HEK293 (cell line): Measurements from ENCODE around the gene SET.
A peak's percentile ranks its signal among the peaks of the same experiment; 100 is the strongest.

Experiments
- EGR2 ChIP-seq: fragments of 450-650 bp; formaldehyde crosslinking; IDR thresholded peaks from 2 replicates; pipeline ENCODE4 v1.5.1; 2016; ENCODE audit warnings: low read depth, missing biosample characterization, missing genetic modification characterization
- ELK4 ChIP-seq: IDR thresholded peaks from 2 replicates; pipeline ENCODE4 v1.6.1; 2011; ENCODE audit warnings: mild to moderate bottlenecking, low read depth, low read length, borderline replicate concordance
- GLIS1 ChIP-seq: fragments of 450-650 bp; formaldehyde crosslinking; IDR thresholded peaks from 2 replicates; pipeline ENCODE4 v1.5.1; 2016; ENCODE audit warnings: missing biosample characterization, missing genetic modification characterization
- SCRT2 ChIP-seq: fragments of 450-650 bp; formaldehyde crosslinking; IDR thresholded peaks from 2 replicates; pipeline ENCODE4 v1.5.1; 2016; ENCODE audit warnings: missing biosample characterization, missing genetic modification characterization
- TCF7L2 ChIP-seq: IDR thresholded peaks from 2 replicates; pipeline ENCODE4 v1.6.1; 2011; ENCODE audit warnings: low read depth, mild to moderate bottlenecking, inconsistent platforms, low read length, moderate library complexity, borderline replicate concordance
- ZNF10 ChIP-seq: fragments of 450-650 bp; formaldehyde crosslinking; IDR thresholded peaks from 2 replicates; pipeline ENCODE4 v1.5.1; 2017; ENCODE audit warnings: missing biosample characterization, missing genetic modification characterization
- ZNF121 ChIP-seq: fragments of 450-650 bp; formaldehyde crosslinking; IDR thresholded peaks from 2 replicates; pipeline ENCODE4 v1.5.1; 2016; ENCODE audit warnings: missing biosample characterization, missing genetic modification characterization
- ZNF138 ChIP-seq: fragments of 450-650 bp; formaldehyde crosslinking; IDR thresholded peaks from 2 replicates; pipeline ENCODE4 v1.5.1; 2016; ENCODE audit warnings: missing biosample characterization, missing genetic modification characterization, borderline replicate concordance
- ZNF146 ChIP-seq: fragments of 450-650 bp; formaldehyde crosslinking; IDR thresholded peaks from 2 replicates; pipeline ENCODE4 v1.5.1; 2016; ENCODE audit warnings: missing biosample characterization, missing genetic modification characterization
- ZNF19 ChIP-seq: fragments of 450-650 bp; formaldehyde crosslinking; IDR thresholded peaks from 2 replicates; pipeline ENCODE4; 2016; ENCODE audit warnings: missing biosample characterization, missing genetic modification characterization, low read depth
- ZNF202 ChIP-seq: fragments of 450-650 bp; formaldehyde crosslinking; IDR thresholded peaks from 2 replicates; pipeline ENCODE4 v1.5.1; 2016; ENCODE audit warnings: missing biosample characterization, missing genetic modification characterization, borderline replicate concordance
- ZNF223 ChIP-seq: fragments of 450-650 bp; formaldehyde crosslinking; IDR thresholded peaks from 2 replicates; pipeline ENCODE4 v1.5.1; 2016; ENCODE audit warnings: missing biosample characterization, missing genetic modification characterization
- ZNF341 ChIP-seq: fragments of 450-650 bp; formaldehyde crosslinking; IDR thresholded peaks from 2 replicates; pipeline ENCODE4; 2016; ENCODE audit warnings: low read depth, missing biosample characterization, missing genetic modification characterization
- ZNF354C ChIP-seq: fragments of 450-650 bp; formaldehyde crosslinking; IDR thresholded peaks from 2 replicates; pipeline ENCODE4 v1.5.1; 2016; ENCODE audit warnings: missing biosample characterization, missing genetic modification characterization, low read depth, borderline replicate concordance
- ZNF391 ChIP-seq: fragments of 450-650 bp; formaldehyde crosslinking; IDR thresholded peaks from 2 replicates; pipeline ENCODE4 v1.5.1; 2016; ENCODE audit warnings: low read depth, missing biosample characterization, missing genetic modification characterization, borderline replicate concordance
- ZNF501 ChIP-seq: fragments of 450-650 bp; formaldehyde crosslinking; IDR thresholded peaks from 2 replicates; pipeline ENCODE4 v1.5.1; 2016; ENCODE audit warnings: missing biosample characterization, missing genetic modification characterization
- ZNF544 ChIP-seq: fragments of 450-650 bp; formaldehyde crosslinking; IDR thresholded peaks from 2 replicates; pipeline ENCODE4 v1.5.0; 2017; ENCODE audit warnings: missing biosample characterization, missing genetic modification characterization
- ZNF560 ChIP-seq: fragments of 450-650 bp; formaldehyde crosslinking; IDR thresholded peaks from 2 replicates; pipeline ENCODE4 v1.5.1; 2017; ENCODE audit warnings: missing biosample characterization, missing genetic modification characterization, borderline replicate concordance
- ZNF571 ChIP-seq: fragments of 450-650 bp; formaldehyde crosslinking; IDR thresholded peaks from 2 replicates; pipeline ENCODE4 v1.5.0; 2017; ENCODE audit warnings: missing biosample characterization, missing genetic modification characterization
- ZNF610 ChIP-seq: fragments of 450-650 bp; formaldehyde crosslinking; IDR thresholded peaks from 2 replicates; pipeline ENCODE4 v1.5.1; 2016; ENCODE audit warnings: missing biosample characterization, missing genetic modification characterization, borderline replicate concordance
- ZNF626 ChIP-seq: fragments of 450-650 bp; sonication (Bioruptor Pico); formaldehyde crosslinking; IDR thresholded peaks from 2 replicates; pipeline ENCODE4 v1.5.1; 2018; ENCODE audit warnings: missing biosample characterization, missing genetic modification characterization, inconsistent platforms
- ZNF701 ChIP-seq: fragments of 450-650 bp; formaldehyde crosslinking; IDR thresholded peaks from 2 replicates; pipeline ENCODE4 v1.5.1; 2016; ENCODE audit warnings: missing biosample characterization, missing genetic modification characterization
- ZNF768 ChIP-seq: fragments of 450-650 bp; formaldehyde crosslinking; IDR thresholded peaks from 2 replicates; pipeline ENCODE4 v1.5.1; 2018; ENCODE audit warnings: missing biosample characterization, mild to moderate bottlenecking, missing genetic modification characterization
- ZSCAN30 ChIP-seq: fragments of 450-650 bp; IDR thresholded peaks from 2 replicates; pipeline ENCODE4 v1.5.1; 2018; ENCODE audit warnings: missing biosample characterization, mild to moderate bottlenecking, missing genetic modification characterization, moderate library complexity
- TF ChIP-seq, protein P1 (sequence below): fragments of 450-650 bp; formaldehyde crosslinking; IDR thresholded peaks from 2 replicates; pipeline ENCODE4 v1.5.0; 2017; ENCODE audit warnings: missing biosample characterization, missing genetic modification characterization, borderline replicate concordance
- TF ChIP-seq, protein P2 (sequence below): fragments of 450-650 bp; formaldehyde crosslinking; IDR thresholded peaks from 2 replicates; pipeline ENCODE4 v1.5.1; 2016; ENCODE audit warnings: missing biosample characterization, missing genetic modification characterization
- TF ChIP-seq, protein P3 (sequence below): fragments of 450-650 bp; formaldehyde crosslinking; conservative IDR thresholded peaks from 2 replicates; pipeline ENCODE4 v1.5.1; 2016; ENCODE audit warnings: low read depth, missing biosample characterization, missing genetic modification characterization
- TF ChIP-seq, protein P4 (sequence below): fragments of 450-650 bp; formaldehyde crosslinking; IDR thresholded peaks from 2 replicates; pipeline ENCODE4 v1.5.1; 2017; ENCODE audit warnings: missing biosample characterization, missing genetic modification characterization

The SET gene

DNA sequence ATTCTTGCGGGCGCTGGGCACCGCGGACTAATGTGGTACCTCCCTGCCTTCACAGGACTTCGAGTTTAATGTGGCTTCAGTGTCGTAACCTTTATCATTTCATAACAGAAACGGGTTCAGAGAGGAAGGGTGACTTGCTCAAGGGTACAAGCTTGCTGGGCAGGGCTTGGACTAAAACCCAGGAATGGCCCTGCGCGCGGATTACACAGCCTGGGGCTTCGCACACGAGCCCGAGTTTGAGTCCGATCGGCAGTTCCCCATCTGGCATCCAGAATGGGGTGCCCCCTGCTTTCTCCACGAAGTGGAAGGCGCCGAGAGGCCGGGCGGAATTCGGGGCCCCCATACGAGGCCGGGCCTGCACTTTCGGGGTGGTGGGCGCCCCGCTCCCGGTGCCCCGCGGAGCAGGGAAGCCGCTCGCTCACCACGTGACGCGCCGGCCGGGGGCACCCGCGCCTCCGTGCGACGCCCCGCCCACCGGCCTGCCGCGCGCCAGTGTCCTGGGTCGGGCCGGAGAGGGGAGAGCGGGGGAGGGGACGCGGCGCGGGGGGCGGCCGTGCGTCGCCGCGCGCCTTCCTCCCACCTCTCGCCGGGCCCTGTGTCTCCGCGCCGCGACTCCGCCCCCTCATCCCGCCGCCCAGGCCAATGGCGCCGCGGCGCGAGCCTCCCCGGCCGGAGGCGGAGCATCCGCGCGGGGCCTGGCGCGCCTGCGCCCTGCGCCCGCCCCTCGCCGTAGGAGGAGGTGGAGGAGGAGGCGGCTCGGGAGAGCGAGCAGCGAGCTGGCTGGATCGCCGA, at the start of gene SET (continued):
- TF ChIP-seq, protein P1, sequence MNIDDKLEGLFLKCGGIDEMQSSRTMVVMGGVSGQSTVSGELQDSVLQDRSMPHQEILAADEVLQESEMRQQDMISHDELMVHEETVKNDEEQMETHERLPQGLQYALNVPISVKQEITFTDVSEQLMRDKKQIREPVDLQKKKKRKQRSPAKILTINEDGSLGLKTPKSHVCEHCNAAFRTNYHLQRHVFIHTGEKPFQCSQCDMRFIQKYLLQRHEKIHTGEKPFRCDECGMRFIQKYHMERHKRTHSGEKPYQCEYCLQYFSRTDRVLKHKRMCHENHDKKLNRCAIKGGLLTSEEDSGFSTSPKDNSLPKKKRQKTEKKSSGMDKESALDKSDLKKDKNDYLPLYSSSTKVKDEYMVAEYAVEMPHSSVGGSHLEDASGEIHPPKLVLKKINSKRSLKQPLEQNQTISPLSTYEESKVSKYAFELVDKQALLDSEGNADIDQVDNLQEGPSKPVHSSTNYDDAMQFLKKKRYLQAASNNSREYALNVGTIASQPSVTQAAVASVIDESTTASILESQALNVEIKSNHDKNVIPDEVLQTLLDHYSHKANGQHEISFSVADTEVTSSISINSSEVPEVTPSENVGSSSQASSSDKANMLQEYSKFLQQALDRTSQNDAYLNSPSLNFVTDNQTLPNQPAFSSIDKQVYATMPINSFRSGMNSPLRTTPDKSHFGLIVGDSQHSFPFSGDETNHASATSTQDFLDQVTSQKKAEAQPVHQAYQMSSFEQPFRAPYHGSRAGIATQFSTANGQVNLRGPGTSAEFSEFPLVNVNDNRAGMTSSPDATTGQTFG (tag by site-specific recombination), result no peak
- no peak for TF ChIP-seq ZNF571 (tag by site-specific recombination)
- peak; percentile 65; the same call in 1 of the 2 replicates for TF ChIP-seq ZNF610 (tag by site-specific recombination)
- TF ChIP-seq ZNF626, result no peak
- TF ChIP-seq ZNF121, result no peak
- TF ChIP-seq, protein P2, sequence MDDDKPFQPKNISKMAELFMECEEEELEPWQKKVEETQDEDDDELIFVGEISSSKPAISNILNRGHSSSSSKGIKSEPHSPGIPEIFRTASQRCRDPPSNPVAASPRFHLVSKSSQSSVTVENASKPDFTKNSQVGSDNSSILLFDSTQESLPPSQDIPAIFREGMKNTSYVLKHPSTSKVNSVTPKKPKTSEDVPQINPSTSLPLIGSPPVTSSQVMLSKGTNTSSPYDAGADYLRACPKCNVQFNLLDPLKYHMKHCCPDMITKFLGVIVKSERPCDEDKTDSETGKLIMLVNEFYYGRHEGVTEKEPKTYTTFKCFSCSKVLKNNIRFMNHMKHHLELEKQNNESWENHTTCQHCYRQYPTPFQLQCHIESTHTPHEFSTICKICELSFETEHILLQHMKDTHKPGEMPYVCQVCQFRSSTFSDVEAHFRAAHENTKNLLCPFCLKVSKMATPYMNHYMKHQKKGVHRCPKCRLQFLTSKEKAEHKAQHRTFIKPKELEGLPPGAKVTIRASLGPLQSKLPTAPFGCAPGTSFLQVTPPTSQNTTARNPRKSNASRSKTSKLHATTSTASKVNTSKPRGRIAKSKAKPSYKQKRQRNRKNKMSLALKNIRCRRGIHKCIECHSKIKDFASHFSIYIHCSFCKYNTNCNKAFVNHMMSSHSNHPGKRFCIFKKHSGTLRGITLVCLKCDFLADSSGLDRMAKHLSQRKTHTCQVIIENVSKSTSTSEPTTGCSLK (tag by site-specific recombination), result no peak
- no peak for TF ChIP-seq ZNF544 (tag by site-specific recombination)
- TF ChIP-seq ZNF501 (tag by site-specific recombination), result peak; percentile 86; the same call in 1 of the 2 replicates
- TF ChIP-seq ZNF146 (tag by site-specific recombination), result no peak
- no peak for TF ChIP-seq TCF7L2
- no peak for TF ChIP-seq ZNF223 (tag by site-specific recombination)
- TF ChIP-seq EGR2 (tag by site-specific recombination), result no peak
- TF ChIP-seq ZNF768, result no peak
- TF ChIP-seq ZNF354C (tag by site-specific recombination), result no peak
- TF ChIP-seq SCRT2 (tag by site-specific recombination), result no peak
- no peak for TF ChIP-seq ZNF701 (tag by site-specific recombination)
- peak; percentile 31 for TF ChIP-seq GLIS1 (tag by site-specific recombination)
- TF ChIP-seq ZNF202 (tag by site-specific recombination), result no peak
- no peak for TF ChIP-seq ZNF138 (tag by site-specific recombination)
- TF ChIP-seq ZSCAN30, result peak; percentile 63; the same call in 1 of the 2 replicates
- TF ChIP-seq ZNF341 (tag by site-specific recombination), result no peak; the same call in 1 of the 2 replicates
- TF ChIP-seq ELK4, result no peak
- TF ChIP-seq, protein P3, sequence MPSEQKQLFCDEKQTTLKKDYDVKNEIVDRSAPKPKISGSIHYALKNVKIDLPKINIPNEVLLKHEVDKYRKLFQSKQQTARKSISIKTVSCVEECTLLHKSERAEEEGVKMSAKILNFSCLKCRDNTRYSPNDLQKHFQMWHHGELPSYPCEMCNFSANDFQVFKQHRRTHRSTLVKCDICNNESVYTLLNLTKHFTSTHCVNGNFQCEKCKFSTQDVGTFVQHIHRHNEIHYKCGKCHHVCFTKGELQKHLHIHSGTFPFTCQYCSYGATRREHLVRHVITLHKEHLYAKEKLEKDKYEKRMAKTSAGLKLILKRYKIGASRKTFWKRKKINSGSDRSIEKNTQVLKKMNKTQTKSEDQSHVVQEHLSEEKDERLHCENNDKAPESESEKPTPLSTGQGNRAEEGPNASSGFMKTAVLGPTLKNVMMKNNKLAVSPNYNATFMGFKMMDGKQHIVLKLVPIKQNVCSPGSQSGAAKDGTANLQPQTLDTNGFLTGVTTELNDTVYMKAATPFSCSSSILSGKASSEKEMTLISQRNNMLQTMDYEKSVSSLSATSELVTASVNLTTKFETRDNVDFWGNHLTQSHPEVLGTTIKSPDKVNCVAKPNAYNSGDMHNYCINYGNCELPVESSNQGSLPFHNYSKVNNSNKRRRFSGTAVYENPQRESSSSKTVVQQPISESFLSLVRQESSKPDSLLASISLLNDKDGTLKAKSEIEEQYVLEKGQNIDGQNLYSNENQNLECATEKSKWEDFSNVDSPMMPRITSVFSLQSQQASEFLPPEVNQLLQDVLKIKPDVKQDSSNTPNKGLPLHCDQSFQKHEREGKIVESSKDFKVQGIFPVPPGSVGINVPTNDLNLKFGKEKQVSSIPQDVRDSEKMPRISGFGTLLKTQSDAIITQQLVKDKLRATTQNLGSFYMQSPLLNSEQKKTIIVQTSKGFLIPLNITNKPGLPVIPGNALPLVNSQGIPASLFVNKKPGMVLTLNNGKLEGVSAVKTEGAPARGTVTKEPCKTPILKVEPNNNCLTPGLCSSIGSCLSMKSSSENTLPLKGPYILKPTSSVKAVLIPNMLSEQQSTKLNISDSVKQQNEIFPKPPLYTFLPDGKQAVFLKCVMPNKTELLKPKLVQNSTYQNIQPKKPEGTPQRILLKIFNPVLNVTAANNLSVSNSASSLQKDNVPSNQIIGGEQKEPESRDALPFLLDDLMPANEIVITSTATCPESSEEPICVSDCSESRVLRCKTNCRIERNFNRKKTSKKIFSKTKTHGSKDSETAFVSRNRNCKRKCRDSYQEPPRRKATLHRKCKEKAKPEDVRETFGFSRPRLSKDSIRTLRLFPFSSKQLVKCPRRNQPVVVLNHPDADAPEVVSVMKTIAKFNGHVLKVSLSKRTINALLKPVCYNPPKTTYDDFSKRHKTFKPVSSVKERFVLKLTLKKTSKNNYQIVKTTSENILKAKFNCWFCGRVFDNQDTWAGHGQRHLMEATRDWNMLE, result no peak
- no peak for TF ChIP-seq ZNF391
- no peak for TF ChIP-seq ZNF10 (tag by site-specific recombination)
- TF ChIP-seq ZNF19 (tag by site-specific recombination), result no peak
- TF ChIP-seq, protein P4, sequence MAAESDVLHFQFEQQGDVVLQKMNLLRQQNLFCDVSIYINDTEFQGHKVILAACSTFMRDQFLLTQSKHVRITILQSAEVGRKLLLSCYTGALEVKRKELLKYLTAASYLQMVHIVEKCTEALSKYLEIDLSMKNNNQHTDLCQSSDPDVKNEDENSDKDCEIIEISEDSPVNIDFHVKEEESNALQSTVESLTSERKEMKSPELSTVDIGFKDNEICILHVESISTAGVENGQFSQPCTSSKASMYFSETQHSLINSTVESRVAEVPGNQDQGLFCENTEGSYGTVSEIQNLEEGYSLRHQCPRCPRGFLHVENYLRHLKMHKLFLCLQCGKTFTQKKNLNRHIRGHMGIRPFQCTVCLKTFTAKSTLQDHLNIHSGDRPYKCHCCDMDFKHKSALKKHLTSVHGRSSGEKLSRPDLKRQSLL (tag by site-specific recombination), result no peak
- TF ChIP-seq ZNF560, result no peak
